ENCODE results near the gene EIF1.

DNA sequence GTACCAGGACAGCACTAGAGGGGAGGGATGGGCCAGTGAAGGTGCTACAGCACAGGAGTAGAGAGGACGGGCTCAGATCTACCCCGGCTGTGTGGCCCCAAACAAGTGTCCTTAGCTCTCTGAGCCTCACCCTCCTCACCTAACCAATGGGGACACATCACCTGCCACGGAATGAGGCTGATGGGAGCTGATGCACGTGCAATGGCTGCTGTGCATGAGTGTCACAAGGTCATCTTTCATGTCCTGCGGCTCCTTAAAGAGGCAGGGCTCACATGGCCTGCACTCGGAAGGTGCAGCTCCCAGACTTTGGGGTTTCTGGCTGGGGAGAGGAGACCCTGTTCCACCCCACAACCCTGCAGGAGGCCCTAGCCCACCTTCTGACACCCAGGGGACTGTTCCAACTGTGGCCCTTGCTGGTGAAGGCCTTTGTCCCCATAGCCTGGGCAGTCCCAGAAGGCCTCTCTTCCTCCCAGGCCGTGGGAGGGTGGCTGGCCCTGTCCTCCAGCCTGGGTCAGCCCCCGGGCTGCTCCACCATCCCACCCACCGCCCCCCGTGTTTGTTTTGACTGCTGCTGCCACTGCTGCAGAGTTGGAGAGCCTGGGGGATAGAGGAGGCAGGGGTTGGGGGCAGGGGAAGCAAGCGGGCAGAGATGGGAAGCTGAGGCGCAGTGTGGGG, 35.3 kb downstream of the EIF1 start:
- TF ChIP-seq CHD2 (IDR thresholded peaks at IDR 0.05; ENCODE audit: low read length, partially characterized antibody) (no peak), ZSCAN20 (CRISPR knock-in tag; IDR thresholded peaks at IDR 0.05) (no peak), POLR2A (IDR thresholded peaks at IDR 0.05; ENCODE audit: low read length) (no peak), FOXS1 (CRISPR knock-in tag; IDR thresholded peaks at IDR 0.05) (no peak)
- TF ChIP-seq, protein P1, sequence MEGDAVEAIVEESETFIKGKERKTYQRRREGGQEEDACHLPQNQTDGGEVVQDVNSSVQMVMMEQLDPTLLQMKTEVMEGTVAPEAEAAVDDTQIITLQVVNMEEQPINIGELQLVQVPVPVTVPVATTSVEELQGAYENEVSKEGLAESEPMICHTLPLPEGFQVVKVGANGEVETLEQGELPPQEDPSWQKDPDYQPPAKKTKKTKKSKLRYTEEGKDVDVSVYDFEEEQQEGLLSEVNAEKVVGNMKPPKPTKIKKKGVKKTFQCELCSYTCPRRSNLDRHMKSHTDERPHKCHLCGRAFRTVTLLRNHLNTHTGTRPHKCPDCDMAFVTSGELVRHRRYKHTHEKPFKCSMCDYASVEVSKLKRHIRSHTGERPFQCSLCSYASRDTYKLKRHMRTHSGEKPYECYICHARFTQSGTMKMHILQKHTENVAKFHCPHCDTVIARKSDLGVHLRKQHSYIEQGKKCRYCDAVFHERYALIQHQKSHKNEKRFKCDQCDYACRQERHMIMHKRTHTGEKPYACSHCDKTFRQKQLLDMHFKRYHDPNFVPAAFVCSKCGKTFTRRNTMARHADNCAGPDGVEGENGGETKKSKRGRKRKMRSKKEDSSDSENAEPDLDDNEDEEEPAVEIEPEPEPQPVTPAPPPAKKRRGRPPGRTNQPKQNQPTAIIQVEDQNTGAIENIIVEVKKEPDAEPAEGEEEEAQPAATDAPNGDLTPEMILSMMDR (IDR thresholded peaks at IDR 0.05), result no peak
- TF ChIP-seq, protein P2, sequence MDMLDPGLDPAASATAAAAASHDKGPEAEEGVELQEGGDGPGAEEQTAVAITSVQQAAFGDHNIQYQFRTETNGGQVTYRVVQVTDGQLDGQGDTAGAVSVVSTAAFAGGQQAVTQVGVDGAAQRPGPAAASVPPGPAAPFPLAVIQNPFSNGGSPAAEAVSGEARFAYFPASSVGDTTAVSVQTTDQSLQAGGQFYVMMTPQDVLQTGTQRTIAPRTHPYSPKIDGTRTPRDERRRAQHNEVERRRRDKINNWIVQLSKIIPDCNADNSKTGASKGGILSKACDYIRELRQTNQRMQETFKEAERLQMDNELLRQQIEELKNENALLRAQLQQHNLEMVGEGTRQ (IDR thresholded peaks at IDR 0.05), result no peak
